Stimulated activated CD4-positive, alpha-beta T cell treated with anti-CD3 and anti-CD28 coated beads, Interleukin-15, amount 100 ng/mL, for 24 hours (primary cell): Measurements from ENCODE around the gene CENPW.
A peak's percentile ranks its signal among the peaks of the same experiment; 100 is the strongest.

ENCODE experiments used
- DNase-seq: peaks from one replicate; pipeline ENCODE4 v3.0.0-alpha.2; 2020

CENPW gene

DNA sequence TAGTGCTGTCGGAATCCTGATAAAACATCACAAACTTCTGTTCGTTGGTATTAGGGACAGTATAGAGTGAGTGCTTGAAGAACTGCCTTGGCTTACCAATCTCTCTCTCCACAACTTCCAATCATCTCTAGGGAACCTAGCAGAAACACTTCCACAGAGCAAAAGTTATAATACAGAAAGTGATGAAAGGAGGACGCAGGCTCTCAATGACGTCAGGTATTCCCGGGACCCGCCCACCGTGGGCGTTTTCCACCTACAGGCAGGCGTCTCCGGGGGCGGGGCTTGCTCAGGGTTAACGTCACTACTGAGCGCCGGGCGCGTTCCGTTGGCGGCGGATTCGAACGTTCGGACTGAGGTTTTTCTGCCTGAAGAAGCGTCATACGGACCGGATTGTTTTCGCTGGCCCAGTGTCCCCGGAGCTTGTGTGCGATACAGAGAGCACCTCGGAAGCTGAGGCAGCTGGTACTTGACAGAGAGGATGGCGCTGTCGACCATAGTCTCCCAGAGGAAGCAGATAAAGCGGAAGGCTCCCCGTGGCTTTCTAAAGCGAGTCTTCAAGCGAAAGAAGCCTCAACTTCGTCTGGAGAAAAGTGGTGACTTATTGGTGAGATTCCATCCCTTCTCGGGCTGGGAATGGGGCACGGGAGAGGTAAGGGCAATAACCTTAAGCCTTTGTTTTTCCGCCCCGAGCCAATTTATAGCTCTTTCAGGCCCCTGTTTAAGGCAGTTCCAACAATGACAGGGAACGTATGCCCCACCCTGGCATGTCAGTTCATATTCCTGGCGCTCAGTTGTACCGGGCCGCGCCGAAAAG, at the start of gene CENPW:
CENPW (plus strand) TSS at position 320 of the 814 bp plus-strand sequence; CDS start at position 479, 159 bp downstream.
- peak; percentile 99 for DNase-seq

DNA sequence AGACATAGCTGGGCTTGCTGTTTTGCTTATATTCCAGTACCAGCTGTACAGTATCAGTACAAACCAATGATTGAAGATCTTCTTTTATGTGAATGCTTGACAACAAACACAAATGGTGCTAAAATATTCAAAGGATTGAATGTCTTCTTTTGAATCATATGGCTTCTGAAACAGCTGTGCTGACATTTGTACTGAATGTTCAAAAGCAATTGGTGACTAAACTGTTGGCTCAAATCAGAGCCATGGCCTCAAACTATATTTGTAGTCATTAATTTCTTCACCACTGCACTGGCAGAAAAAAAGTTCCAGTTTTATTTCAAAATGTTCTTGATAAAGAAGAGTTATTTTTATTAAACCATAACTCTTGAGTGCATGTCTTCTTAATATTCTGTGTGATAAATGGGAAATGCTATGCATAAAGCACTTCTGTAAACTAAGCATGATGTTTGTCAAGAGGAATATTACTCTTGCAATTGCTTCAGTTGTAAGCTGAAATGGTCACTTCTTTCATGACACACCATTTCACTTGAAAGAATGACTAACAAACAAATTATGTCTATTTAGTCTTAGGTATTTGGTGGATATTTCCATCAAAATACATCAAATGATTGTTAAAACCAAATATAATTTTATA, 45.9 kb upstream of the CENPW start:
- DNase-seq, result no peak

- DNase-seq, result no peak
Measured at GRCh38 chr6:126300126-126300525, 39.8 kb upstream of the CENPW start.

DNA sequence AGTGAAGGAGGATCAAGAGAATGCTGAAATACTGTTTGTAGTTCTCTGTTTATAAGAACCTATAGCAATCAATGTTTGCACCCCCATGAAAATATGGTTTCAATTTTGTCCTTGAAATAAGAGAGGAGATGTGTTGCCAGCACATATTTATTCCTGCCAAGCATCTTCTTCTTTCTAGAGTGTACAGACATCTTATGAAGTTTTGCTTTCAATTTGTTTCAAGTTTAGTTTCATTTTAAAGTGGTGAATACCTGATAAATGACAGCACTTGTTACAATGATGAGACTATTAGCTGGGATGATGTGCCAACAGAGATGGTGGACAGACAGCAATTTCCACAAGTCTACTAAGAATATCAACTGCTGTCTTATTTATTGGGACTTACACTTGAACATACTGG, 39.2 kb upstream of the CENPW start:
- no peak for DNase-seq

GRCh38 chr6:126302191-126302590, 37.7 kb upstream of the CENPW start:
- DNase-seq, result no peak

GRCh38 chr6:126307849-126308248, 32.1 kb upstream of the CENPW start:
- no peak for DNase-seq

DNA sequence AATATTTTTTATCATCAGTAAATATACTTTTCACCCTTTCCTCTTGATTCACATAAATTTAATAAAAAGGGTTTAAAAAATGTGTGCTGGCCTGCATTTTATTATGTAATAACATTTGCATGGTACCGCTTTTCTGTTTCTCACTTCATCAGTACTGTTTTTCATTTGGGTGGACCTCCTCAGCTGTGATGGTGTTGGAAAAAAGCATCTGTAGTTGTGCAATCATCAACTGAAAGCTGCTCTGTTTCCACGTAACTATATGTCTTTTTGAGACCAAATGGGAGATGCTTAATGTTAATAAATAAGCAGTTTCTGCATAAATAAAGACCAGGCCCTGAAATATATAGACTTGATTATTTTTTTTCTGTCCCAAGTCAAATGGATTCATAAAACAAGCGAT, 31.6 kb upstream of the CENPW start:
- DNase-seq, result no peak

DNA sequence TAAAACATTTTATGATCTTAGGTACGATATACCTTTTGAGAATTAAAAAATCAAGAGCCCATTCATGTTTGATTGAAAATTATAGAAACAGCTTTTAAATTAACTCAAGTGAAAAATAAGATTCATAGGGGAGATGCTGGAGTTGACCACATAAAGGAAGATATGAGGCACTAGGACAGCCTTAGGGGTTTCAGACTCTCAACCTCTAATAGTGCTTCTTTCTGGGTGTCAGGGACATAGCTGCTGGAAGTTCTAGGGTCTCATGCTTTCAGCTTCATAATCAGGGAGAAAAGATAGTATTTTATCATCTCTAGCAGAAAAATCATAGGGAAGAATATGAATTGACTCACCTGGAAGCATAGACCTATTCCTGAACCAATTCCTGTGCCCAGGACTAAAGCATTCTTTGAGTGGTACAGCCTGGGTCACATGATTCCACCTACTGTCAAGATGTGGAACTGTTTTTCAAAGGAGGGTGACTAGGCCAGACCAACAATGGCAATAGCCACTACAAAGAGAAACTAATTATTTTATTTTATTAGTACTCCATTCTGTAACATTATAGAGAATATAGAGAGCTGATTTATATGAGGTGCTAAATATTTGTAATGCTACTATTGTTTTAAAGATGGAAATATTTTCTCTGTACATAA, 27.8 kb upstream of the CENPW start:
- DNase-seq, result no peak

GRCh38 chr6:126313941-126314340, 26.0 kb upstream of the CENPW start:
- DNase-seq, result no peak

DNA sequence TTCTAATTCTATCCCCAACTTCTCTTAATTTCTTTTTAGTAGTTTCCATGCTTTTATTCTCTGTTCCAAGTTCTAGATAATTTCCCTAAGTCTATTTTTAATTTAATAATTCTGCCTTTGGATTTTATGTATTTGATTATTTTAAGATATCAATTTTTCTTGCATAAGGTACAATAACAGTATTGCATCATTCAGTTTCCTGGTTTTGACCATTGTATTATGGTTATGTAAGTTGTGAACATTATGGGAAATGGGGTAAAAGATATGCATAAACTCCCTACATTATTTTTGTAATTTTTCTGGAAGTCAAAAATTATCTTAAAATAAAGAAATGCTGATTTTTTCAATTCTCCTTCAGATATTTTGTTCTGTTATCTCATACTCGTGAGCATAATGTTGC, 21.1 kb upstream of the CENPW start:
- DNase-seq, result no peak

DNA sequence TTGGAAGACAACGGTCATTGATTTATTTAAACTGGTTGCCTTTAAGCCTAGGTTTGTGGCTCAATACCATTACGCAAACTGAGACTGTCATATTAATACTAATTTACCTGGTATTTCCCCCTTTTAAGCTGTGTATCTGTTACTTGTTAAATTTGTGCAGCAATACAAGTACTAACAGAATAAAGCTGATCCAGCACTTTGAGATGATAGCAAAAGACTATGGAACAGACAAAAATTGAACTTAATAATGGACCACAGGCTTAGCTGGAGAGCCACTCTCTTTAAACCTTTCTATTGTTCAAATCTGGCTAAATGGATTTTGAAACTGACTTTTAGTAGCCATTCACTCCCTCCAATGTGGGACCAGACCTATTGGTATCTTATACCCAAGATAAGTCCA, 6.2 kb upstream of the CENPW start:
- no peak for DNase-seq

- DNase-seq, result no peak
Measured at GRCh38 chr6:126335210-126335609, 4.7 kb upstream of the CENPW start.

DNA sequence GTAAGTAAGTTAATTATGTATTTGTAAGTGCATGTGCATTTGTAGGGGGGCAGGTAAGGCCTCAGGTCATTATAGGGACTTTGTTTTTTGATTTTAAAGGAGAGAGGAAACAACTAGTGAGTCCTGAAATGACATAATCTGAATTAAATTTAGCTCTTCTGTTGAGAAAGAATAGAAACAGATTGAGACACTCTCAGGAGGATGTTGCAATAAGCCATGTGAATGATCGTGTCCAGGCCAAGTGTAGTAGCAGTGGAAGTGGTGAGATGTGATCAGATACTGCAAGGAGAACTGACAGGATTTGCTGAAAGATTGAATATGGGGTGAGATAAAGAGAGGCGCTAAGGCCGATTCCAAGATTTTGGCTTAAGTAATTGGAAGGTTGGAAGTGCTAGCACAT, 2.6 kb upstream of the CENPW start:
- no peak for DNase-seq

DNA sequence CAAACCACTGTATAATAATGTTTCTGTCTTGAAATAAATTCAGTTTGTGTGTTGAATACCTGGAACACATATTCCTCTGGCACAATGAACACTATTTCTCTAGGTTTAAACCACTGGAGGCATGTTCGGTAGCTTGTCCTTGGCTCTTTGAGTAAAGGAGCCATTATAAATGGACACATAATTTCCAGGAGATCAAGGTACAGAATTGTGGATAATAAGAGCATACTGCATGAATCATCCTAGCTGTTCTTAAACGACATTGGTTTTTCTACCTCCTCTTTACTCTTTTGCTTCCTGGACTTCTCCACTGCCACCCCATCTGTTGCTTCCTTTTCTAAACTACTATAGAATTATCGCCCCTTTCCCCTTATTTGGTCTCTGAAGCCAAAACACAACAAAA, 1.2 kb downstream of the CENPW start:
- DNase-seq, result no peak

- DNase-seq, result no peak
Measured at GRCh38 chr6:126344181-126344580, 4.3 kb downstream of the CENPW start.

DNA sequence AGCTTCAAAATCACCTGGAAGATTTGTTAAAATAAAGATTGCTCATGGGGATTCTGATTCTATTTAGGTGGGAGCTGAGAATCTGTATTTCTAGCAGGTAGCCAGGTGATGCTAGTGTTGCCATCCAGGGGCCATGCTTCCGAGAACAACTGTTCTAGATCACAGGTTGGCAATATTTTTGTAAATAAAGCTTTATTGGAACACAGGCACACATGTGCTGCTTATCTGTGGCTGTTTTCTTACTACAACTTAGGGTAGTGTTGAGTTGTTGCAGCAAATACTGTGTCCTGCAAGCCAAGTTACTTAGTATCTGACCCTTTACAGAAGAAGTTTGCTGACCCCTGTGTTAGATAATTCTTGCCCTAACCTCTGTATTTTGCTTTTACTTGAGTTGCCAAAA, 12.0 kb downstream of the CENPW start:
- no peak for DNase-seq

- DNase-seq, result no peak
Measured at GRCh38 chr6:126352514-126352913, 12.6 kb downstream of the CENPW start.

- DNase-seq, result no peak
Measured at GRCh38 chr6:126356526-126356925, 16.6 kb downstream of the CENPW start.

- DNase-seq, result no peak
Measured at GRCh38 chr6:126359936-126360537, 20.1 kb downstream of the CENPW start.

- no peak for DNase-seq
Measured at GRCh38 chr6:126361832-126362440, 22.0 kb downstream of the CENPW start.

- DNase-seq, result no peak
Measured at GRCh38 chr6:126367849-126368248, 27.9 kb downstream of the CENPW start.

DNA sequence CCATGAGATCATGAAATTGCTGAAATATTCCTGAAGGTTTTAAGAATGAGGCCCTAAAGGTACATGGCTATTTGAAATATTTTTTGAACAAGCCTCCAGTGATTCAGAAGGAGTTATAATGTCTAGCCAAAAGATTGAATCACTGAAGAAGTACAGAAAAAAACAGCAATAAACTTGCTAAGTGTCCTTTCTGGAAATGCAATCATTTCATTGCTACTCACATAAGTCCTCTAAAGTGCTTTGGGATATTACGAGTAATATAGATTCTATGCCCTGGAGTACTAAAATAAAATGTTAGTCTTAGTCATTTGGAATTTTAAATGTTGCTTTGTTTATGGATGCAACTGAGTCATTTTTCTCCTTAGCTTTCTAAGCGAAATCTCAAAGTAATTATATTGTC, 32.7 kb downstream of the CENPW start:
- no peak for DNase-seq

- DNase-seq, result no peak
Measured at GRCh38 chr6:126373344-126373743, 33.4 kb downstream of the CENPW start.
